ENCODE data around the gene TENT5A. TPM values are rescaled to one million over a fixed set of nuclear protein-coding genes. Genes with fewer than 3 reads are reported as not detected.

TENT5A gene
- total and polyA plus RNA-seq, 4 donors: 4.0 to 13.6 (median 11.4) TPM

DNA sequence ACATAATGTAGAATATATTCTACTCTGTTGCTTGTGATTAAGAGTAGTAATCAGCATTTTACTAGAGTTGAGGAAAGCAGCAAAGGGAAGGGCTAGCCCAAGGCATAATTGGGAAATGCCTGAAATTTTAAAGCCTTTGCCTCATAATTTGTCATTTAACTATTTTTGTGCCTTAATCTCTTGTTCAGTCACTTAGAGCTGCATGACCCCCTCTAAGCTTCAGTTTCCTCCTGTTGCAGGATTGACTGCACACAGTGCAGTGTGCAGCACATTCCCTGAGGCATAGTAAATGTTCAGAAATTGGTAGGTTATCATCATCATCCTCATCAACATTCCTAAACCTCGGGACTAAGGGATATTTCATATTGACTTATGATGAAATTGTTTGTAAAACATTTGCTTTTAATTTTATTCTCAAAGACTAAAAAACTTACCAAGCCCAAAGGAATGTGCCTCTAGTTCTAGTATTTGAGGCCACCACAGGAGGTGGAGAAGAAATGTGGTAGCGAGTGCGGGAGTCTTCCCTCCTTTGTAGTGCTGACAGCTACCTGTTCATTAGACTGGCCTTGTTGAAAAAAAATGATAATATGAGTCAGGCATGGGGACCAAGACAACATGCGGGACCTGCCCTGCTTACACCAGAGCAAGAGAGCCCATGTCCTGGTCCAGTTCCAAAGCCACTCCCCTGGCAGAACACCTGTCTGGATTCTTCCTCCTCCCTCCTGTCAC is 14.8 kb upstream of the TENT5A start:
- WGBS: 71% methylated on average over 4 of the region's 4 CpGs
- H3K9ac ChIP-seq (ENCODE audit: low read depth in 1 of 2, low read length in 2 of 2): no peak overlapping the region
- peaks cover 8 to 16% (median 15%) of the 10 kb centered on the region in 4 donors for H3K4me1 ChIP-seq (ENCODE audit: control insufficient read depth in 4 of 4, insufficient read depth in 4 of 4, low read length in 3 of 4)
- TF ChIP-seq YY1 (IDR thresholded peaks at IDR 0.05) (no peak), JUND (IDR thresholded peaks at IDR 0.05) (peak in 1 of 2 donors; percentile 3)
- no peaks in the 10 kb centered on the region for H3K36me3 ChIP-seq (ENCODE audit: control insufficient read depth in 4 of 4, insufficient read depth in 3 of 4, low read depth in 1 of 4, low read length in 3 of 4)
- H3K27ac ChIP-seq (ENCODE audit: low read depth in 1 of 2, low read length in 2 of 2): peak overlapping the region in 1 of 2 donors; percentile 41
- no peaks in the 10 kb centered on the region for H3K27me3 ChIP-seq (ENCODE audit: control insufficient read depth in 4 of 4, insufficient read depth in 4 of 4, low read length in 3 of 4)
- no peaks in the 10 kb centered on the region for H3K9me3 ChIP-seq (ENCODE audit: control insufficient read depth in 4 of 4, low read length in 3 of 4)
- no peak overlapping the region for H3K4me3 ChIP-seq (ENCODE audit: low read depth in 1 of 3, low read length in 3 of 3)
- no peak for DNase-seq (ENCODE audit: low spot score)

DNA sequence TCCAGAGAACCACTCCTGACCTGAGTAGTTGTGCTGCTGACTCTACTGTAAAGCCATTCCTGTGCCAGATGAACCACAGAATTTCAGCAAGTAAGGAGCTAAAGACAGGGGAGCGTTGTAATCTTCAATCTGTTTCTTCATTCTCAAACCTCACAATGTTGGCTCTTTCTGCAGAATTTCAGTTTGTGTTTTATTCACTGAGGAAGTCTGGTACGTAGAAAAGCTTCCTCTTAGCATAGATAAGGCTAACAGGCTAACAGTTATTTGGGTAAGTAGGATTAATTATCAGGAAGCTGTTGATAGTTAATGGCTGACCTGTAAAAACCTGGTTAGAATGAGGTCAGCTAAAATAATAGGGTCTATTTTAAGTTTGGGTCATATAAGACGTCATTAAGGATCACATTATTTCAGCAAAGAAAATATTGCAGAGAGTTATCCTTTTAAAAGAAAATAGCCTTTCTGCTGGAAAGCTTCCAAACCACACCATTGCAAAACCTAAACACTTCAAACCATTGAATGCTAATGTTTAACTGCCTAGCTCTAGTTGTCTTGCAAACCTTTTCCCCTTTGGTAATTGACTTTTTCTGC is 14.1 kb upstream of the TENT5A start:
- H3K4me1 ChIP-seq (ENCODE audit: control insufficient read depth in 4 of 4, insufficient read depth in 4 of 4, low read length in 3 of 4): peaks cover 8 to 16% (median 15%) of the 10 kb centered on the region in 4 donors
- peak overlapping the region; percentile 19 to 41 for H3K27ac ChIP-seq (ENCODE audit: low read depth in 1 of 2, low read length in 2 of 2)
- no peak overlapping the region for H3K4me3 ChIP-seq (ENCODE audit: low read depth in 1 of 3, low read length in 3 of 3)
- H3K9ac ChIP-seq (ENCODE audit: low read depth in 1 of 2, low read length in 2 of 2): no peak overlapping the region
- H3K36me3 ChIP-seq (ENCODE audit: control insufficient read depth in 4 of 4, insufficient read depth in 3 of 4, low read depth in 1 of 4, low read length in 3 of 4): no peaks in the 10 kb centered on the region
- TF ChIP-seq SP1 (IDR thresholded peaks at IDR 0.05) (no peak), FOXA1 (IDR thresholded peaks at IDR 0.05) (no peak), HNF4A (conservative IDR thresholded peaks at IDR 0.05) (peak; percentile 27 to 50), TAF1 (conservative IDR thresholded peaks at IDR 0.05) (no peak), HNF4G (IDR thresholded peaks at IDR 0.05) (no peak), GABPA (IDR thresholded peaks at IDR 0.05 in 1 of 2, conservative IDR thresholded peaks at IDR 0.05 in 1 of 2) (no peak), JUND (IDR thresholded peaks at IDR 0.05) (peak in 1 of 2 donors; percentile 29), RXRA (IDR thresholded peaks at IDR 0.05) (peak in 1 of 2 donors; percentile 58), RAD21 (IDR thresholded peaks at IDR 0.05) (peak; percentile 41 to 59), YY1 (IDR thresholded peaks at IDR 0.05) (peak; percentile 57), EGR1 (IDR thresholded peaks at IDR 0.05; ENCODE audit: low read depth in 2 of 2) (no peak), FOXA2 (IDR thresholded peaks at IDR 0.05) (no peak), NR2F2 (IDR thresholded peaks at IDR 0.05) (peak; percentile 46)
- TF ChIP-seq, protein P1, sequence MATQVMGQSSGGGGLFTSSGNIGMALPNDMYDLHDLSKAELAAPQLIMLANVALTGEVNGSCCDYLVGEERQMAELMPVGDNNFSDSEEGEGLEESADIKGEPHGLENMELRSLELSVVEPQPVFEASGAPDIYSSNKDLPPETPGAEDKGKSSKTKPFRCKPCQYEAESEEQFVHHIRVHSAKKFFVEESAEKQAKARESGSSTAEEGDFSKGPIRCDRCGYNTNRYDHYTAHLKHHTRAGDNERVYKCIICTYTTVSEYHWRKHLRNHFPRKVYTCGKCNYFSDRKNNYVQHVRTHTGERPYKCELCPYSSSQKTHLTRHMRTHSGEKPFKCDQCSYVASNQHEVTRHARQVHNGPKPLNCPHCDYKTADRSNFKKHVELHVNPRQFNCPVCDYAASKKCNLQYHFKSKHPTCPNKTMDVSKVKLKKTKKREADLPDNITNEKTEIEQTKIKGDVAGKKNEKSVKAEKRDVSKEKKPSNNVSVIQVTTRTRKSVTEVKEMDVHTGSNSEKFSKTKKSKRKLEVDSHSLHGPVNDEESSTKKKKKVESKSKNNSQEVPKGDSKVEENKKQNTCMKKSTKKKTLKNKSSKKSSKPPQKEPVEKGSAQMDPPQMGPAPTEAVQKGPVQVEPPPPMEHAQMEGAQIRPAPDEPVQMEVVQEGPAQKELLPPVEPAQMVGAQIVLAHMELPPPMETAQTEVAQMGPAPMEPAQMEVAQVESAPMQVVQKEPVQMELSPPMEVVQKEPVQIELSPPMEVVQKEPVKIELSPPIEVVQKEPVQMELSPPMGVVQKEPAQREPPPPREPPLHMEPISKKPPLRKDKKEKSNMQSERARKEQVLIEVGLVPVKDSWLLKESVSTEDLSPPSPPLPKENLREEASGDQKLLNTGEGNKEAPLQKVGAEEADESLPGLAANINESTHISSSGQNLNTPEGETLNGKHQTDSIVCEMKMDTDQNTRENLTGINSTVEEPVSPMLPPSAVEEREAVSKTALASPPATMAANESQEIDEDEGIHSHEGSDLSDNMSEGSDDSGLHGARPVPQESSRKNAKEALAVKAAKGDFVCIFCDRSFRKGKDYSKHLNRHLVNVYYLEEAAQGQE (IDR thresholded peaks at IDR 0.05): no peak
- TF ChIP-seq, protein P2, sequence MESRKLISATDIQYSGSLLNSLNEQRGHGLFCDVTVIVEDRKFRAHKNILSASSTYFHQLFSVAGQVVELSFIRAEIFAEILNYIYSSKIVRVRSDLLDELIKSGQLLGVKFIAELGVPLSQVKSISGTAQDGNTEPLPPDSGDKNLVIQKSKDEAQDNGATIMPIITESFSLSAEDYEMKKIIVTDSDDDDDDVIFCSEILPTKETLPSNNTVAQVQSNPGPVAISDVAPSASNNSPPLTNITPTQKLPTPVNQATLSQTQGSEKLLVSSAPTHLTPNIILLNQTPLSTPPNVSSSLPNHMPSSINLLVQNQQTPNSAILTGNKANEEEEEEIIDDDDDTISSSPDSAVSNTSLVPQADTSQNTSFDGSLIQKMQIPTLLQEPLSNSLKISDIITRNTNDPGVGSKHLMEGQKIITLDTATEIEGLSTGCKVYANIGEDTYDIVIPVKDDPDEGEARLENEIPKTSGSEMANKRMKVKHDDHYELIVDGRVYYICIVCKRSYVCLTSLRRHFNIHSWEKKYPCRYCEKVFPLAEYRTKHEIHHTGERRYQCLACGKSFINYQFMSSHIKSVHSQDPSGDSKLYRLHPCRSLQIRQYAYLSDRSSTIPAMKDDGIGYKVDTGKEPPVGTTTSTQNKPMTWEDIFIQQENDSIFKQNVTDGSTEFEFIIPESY (IDR thresholded peaks at IDR 0.05): peak; percentile 41
- TF ChIP-seq, protein P3, sequence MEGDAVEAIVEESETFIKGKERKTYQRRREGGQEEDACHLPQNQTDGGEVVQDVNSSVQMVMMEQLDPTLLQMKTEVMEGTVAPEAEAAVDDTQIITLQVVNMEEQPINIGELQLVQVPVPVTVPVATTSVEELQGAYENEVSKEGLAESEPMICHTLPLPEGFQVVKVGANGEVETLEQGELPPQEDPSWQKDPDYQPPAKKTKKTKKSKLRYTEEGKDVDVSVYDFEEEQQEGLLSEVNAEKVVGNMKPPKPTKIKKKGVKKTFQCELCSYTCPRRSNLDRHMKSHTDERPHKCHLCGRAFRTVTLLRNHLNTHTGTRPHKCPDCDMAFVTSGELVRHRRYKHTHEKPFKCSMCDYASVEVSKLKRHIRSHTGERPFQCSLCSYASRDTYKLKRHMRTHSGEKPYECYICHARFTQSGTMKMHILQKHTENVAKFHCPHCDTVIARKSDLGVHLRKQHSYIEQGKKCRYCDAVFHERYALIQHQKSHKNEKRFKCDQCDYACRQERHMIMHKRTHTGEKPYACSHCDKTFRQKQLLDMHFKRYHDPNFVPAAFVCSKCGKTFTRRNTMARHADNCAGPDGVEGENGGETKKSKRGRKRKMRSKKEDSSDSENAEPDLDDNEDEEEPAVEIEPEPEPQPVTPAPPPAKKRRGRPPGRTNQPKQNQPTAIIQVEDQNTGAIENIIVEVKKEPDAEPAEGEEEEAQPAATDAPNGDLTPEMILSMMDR (IDR thresholded peaks at IDR 0.05; ENCODE audit: low read depth, low read length, missing input control): no peak
- TF ChIP-seq, protein P4, sequence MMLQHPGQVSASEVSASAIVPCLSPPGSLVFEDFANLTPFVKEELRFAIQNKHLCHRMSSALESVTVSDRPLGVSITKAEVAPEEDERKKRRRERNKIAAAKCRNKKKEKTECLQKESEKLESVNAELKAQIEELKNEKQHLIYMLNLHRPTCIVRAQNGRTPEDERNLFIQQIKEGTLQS (IDR thresholded peaks at IDR 0.05): no peak
- TF ChIP-seq, protein P5, sequence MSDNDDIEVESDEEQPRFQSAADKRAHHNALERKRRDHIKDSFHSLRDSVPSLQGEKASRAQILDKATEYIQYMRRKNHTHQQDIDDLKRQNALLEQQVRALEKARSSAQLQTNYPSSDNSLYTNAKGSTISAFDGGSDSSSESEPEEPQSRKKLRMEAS (IDR thresholded peaks at IDR 0.05): no peak
- no peak for DNase-seq (ENCODE audit: low spot score)
- H3K9me3 ChIP-seq (ENCODE audit: control insufficient read depth in 4 of 4, low read length in 3 of 4): no peaks in the 10 kb centered on the region
- 21% methylated on average over 3 of the region's 3 CpGs for WGBS
- no peaks in the 10 kb centered on the region for H3K27me3 ChIP-seq (ENCODE audit: control insufficient read depth in 4 of 4, insufficient read depth in 4 of 4, low read length in 3 of 4)

Data from liver (tissue), 9 donors.